Measurements from ENCODE around the gene TRABD2B.

TRABD2B gene

GRCh38 chr1:47991673-47992072, 5.5 kb downstream of the TRABD2B start:
- DNase-seq = no peak

DNA sequence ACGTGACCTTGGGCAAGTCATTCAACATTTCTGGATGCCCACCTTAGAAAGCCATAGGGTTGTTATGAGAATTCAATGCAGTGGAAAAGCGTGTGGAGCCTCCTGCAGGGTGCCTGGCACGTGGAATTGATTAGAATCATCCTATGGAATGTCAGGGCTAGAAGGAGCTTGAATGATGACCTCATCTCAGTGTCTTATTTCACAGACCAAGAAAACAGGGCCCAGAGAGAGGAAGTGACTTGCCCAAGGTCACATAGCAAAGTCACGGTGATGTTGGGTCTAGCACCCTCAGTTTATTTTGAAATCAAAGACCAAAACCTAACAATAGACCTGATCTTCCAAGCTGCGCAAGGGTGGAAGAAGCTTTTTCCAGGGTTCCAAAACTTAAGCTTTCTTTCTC, 6.0 kb downstream of the TRABD2B start:
- DNase-seq = no peak

GRCh38 chr1:47990286-47990685, 6.9 kb downstream of the TRABD2B start:
- no peak for DNase-seq

GRCh38 chr1:47987601-47988000, 9.6 kb downstream of the TRABD2B start:
- no peak for DNase-seq

GRCh38 chr1:47986761-47987200, 10.4 kb downstream of the TRABD2B start:
- no peak for DNase-seq

- no peak for DNase-seq
These were observed 12.2 kb downstream of the TRABD2B start for GRCh38 chr1:47985018-47985417.

DNA sequence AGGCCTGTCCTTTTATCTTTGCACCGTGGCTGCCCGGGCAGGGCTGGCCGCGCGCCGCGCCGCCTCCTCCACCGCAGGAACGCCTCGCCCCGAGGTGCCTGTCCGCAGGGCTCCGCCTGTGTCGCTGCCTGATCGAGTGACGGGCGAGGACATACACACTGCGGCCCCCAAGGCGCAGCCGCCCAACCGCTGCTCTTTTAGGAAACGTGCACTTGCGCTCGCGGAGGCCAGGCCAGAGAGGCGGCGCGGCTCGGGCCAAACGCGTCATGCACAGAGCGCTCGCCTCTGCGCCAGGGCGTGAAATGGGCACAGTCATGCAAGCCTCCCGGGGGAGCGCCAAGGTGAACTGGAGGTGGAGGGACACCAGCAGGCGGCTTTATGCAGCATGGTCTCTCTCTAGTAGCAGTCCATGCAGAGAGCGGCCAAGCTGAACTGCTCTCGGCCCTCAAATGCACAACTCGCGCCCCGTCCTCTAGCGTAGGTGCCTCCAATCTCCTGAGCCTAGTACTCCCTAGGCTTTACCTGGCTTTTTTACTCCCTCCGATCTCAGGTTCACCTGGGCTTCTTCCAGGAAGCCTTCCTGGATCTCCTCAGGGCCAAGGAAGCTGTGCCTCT, 12.9 kb downstream of the TRABD2B start:
- no peak for DNase-seq

DNA sequence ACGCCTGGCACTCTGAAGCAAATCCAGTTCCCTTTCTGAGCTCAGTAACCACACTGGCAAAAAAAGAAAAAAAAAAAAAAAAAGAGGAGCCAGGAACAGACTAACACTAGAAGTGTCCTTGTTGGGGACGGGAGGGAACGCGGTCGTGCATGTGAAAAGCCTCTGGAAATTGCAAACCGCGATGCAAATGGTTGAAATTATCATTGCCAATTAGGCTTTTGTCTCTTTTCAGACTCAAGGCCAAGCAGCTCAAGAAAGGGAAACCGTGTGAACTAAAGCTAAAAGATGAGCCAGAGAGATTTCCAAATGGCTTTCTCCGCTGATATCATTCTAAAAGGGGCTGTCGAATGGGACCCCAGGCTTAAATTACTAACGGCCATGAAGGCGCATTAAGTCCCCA, 13.5 kb downstream of the TRABD2B start:
- DNase-seq = no peak

GRCh38 chr1:47981667-47982350, 15.4 kb downstream of the TRABD2B start:
- no peak for DNase-seq

GRCh38 chr1:47980501-47980900, 16.7 kb downstream of the TRABD2B start:
- no peak for DNase-seq

- no peak for DNase-seq
These were observed 17.5 kb downstream of the TRABD2B start for GRCh38 chr1:47979724-47980123.

DNA sequence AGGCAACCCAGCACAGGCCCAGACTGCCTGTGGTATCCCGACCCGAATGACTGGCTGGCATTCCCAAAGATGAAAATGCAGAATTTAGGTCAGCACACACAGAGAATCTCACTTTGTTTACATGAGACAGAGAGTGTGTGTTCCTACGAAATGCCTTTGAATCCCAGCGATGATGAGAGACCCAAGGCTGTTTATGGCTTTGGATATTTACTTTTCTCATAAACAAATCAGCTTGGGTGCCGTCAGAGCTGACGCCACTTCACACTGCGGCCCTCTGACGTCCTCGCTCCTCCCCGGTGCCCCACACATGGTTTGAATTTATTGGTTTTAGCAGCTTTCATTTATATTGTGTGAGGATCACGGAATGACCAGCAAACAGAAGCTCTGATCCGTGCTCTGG, 18.7 kb downstream of the TRABD2B start:
- no peak for DNase-seq

- DNase-seq = no peak
These were observed 20.5 kb downstream of the TRABD2B start for GRCh38 chr1:47976728-47977127.

- DNase-seq = no peak
These were observed 20.9 kb downstream of the TRABD2B start for GRCh38 chr1:47976267-47976666.

GRCh38 chr1:47975302-47975921, 21.8 kb downstream of the TRABD2B start:
- DNase-seq = no peak

- DNase-seq = no peak
These were observed 24.2 kb downstream of the TRABD2B start for GRCh38 chr1:47972864-47973432.

GRCh38 chr1:47971385-47972160, 25.6 kb downstream of the TRABD2B start:
- DNase-seq = no peak

DNA sequence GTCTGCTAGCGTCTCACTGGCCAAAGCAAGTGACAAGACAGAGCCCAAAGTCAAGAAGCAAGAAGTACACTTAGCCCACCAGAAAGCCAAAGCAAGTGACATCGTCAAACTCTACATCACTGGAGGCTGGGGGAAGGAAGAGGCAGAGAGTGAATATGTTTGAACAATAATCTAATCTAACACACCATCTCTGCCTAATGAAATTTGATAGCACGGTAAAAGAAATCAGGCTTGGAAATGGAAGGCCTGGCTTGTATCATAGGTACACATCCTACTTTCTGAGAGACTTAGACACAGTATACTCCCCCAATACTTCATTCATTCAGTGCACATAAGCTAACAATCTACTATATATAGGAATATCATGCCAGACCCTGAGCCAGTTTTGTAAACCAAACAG, 26.3 kb downstream of the TRABD2B start:
- no peak for DNase-seq

- DNase-seq = no peak
These were observed 27.7 kb downstream of the TRABD2B start for GRCh38 chr1:47969478-47969877.

- DNase-seq = no peak
These were observed 28.7 kb downstream of the TRABD2B start for GRCh38 chr1:47968556-47968888.

DNA sequence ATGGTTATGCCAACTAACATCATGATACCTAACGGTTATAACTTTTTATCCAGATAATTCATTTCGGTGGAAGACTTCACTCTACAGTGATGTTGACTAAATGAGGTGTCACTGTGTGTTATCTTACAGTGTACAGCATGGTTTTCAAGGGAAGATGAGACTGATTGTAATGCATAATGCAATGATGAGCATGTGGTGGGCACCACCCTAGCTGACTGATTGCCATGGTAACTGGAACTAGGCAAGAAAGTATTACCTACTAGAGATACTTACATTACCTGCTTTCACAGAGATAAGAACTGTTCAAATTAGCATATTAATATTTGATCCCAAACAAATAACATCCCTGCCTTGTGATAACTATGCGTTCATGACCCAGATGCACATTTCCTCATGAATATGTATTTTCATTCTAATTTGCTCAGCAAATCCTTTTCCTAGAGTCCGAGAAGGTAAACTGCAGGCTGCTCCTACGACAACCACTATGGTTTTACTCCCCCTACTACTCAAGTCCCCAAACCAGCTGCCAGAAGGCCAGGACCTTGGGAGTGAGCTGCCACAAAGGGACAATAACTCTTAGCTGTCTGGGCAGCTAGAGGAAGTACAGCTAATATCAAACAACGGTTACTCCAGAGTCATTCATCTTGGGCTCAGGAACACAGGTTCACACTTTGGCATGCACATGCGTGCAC, 29.2 kb downstream of the TRABD2B start:
- DNase-seq = no peak

GRCh38 chr1:47965816-47966215, 31.4 kb downstream of the TRABD2B start:
- DNase-seq = no peak

- no peak for DNase-seq
These were observed 32.5 kb downstream of the TRABD2B start for GRCh38 chr1:47964636-47965035.

All from cerebellar nuclear complex (tissue), 1 donor.